Measurements from ENCODE around the gene IRS1.
A peak's percentile ranks its signal among the peaks of the same experiment; 100 is the strongest.

The IRS1 gene

DNA sequence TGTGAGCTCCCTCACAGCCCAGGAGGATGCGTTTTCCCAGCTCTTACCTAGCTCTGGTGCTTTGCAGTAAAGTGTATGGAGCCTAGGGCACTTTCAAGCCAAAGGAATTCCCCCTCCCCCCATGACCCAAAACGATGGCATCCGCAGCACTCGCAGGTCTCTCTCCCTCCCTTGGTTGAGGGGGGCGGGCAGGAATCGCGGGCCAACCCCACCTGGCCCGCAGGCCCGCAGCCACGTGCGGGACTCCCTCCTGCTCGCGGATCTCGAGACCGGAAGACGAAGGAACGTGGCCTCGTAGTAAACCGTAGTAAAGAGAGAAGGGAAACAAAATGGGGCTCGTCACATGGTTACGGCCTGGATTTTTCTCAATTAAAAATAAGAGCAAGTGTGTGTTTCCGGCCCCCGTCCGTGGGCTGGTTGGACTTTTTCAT, 8.5 kb downstream of the IRS1 start:
- peak; percentile 70 for DNase-seq

DNA sequence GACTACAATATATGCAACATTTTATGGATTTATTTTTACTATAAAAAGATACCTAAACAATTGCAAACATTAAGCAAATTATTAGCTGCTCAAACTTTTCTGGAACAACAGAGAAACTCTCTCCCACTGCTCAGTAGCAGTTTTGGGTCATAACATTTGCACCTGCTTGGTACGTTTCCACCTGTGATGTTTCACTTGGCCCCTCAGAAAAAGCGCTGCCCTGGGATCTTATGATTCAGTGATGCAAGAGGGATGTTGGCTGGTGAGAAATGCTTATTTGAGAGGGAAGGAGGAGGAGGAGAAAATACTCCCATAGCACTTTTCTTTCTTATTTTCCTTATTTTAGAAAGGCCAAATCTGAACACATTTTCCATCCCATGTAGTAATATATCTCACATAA, 9.2 kb downstream of the IRS1 start:
- DNase-seq, result no peak

DNA sequence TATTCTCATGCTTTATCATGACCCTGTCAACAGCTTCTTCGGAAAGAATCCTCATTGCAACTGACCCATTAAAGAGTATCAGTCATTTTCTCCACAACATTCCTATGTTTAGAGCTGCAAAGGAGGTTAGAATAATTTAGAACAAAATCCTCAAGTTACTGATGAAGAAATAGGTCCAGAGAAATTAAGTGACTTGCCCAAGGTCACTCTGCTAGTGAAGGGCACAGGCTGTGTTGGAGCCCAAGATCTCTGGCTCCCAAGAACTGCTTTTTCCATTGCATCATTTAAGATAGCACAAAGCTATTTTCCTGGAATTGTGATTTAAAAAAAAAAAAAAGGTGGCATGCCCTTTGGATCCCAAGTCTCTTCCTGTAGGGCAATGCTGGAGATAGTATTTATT, 9.6 kb downstream of the IRS1 start:
- peak; percentile 17 for DNase-seq

DNA sequence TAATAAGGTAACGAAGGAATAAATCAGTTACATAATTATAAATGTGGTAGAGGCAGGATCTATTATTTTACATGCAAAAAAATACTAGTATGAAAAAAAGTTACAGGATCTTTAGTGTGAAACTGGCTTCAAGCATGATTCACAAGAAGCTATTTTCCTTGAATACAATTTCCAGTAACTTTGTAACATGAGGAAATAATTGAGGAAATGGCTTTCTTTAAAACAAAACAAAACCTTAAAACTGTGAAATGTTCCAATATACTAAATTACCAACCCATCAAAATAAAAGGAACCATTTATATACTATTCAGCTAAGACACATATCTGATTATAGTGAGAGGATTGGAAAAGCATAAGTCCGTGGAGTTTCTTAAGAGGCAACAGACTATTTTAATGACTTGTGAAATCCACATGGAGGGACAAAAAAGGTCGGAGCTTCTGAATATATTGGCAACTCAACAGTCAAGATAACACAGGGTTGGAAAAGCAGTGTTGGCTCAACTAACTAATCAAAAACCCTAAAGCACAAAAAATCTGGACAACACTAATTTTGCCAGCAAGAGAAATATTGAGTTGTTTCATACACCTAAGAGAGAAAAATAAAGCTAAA, 10.6 kb downstream of the IRS1 start:
- DNase-seq, result peak; percentile 28

DNA sequence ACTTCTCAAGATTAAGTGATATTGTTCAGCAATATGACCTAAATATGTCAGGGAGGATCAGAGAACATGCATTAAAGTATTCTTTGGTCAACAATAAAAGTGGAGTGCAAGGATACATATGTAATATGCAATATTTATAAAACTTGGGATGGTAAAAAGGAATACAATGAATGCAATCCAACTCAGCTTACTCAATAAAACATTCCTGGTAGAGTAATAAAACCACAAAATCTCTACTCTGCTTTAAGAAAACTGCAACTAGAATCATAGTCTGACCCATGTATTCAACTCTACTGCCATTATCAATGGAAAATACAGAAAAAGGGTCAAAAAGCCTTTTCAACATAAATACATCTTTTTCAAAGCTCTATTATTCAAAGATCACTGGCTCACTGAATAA, 11.6 kb downstream of the IRS1 start:
- DNase-seq, result peak; percentile 28

DNA sequence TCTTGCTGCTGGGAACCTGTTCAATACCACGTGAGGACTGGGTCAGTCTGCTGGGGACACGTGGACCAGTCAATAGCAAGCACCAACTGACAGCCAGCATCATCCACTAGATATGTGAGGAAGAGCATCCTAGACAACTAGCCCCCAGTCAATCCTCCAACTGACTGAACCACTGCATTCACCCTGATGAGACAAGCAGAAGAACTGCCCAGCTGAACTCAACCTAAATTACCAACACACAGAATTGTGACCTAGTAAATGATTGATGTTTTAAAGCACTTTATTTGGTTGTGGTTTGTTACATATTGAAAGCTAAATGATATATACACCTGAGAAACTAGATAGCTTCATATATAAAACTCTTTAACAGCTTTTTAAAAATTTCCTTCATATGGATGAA, 15.7 kb downstream of the IRS1 start:
- no peak for DNase-seq

DNA sequence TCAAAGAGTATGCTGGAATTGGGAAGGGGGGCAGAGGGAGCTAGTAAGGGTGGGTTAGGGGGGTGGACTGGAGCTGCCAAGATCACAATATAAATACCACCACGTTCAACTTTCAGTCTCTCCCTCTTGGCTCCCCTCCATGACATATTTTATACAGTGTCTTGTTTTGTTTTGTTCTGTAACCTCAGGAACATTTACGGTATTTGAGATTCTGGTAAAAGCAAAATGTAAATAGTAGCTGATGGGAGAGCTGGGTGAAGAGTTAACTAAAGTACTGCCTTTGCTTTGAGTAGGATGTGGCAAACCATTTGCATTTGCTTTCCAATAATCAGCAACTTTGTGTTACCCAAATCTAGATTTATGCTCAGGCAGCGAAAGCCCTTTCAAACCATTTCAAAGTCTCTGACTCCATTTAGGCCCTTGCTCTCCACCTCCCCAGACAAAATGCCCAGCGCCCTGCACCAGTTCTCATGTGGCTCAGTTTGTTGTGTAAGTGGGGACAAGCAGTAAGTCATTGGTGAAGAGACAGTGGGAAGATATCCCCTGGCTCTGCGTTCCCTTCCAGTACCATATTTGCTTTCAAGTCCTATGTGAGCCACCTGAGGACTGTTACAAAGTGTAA, 17.4 kb downstream of the IRS1 start:
- peak; percentile 80 for DNase-seq

DNA sequence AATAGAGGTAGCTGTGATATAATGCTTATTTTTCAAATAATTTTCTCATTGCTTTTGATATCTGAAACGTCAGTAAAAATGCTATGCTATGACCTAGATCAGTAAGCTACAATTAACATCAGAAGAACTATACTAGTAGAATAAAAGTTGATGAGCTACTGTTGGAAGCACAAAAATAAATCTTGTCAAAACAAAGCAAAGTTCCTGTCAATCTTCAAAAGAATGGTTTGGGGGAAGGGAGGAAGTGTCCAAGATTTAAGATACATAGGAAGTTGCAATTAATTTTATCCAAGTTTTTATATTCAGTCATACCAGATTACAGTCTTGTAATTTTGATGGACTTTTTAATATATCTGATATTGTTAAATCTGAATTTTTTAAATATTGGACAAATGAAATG, 19.2 kb downstream of the IRS1 start:
- no peak for DNase-seq

DNA sequence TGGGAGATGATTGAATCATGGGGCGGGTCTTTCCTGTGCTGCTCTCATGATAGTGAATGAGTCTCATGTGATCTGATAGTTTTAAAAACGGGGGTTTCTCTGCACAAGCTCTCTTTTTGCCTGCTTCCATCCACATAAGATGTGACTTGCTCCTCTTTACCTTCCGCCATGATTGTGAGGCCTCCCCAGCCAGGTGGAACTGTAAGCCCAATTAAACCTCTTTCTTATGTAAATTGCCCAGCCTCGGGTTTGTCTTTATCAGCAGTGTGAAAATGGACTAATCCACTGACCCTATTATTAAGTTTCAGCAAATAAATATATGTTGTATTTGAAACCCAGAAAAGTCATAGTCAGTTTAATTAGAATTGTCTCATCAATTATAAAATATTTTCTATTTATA, 22.0 kb downstream of the IRS1 start:
- no peak for DNase-seq

DNA sequence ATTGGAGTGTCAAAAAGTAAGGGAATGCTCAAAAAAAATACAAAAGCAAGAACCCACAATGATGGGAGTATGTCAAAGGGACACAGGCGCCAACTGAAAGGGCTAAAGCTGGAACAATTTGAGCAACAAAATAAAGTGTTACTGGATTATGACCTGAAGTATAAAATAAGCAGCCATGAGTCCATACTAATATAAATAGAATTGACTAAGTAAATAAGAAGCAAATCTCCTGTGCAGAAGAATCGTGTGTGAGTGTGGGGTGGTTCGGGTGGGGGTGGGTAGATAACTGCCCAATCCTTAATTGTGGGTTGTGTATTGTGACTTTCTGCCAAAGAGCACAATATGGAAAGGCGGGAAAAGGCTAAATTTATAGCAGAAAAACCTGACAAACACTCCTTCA, 23.5 kb downstream of the IRS1 start:
- no peak for DNase-seq

DNA sequence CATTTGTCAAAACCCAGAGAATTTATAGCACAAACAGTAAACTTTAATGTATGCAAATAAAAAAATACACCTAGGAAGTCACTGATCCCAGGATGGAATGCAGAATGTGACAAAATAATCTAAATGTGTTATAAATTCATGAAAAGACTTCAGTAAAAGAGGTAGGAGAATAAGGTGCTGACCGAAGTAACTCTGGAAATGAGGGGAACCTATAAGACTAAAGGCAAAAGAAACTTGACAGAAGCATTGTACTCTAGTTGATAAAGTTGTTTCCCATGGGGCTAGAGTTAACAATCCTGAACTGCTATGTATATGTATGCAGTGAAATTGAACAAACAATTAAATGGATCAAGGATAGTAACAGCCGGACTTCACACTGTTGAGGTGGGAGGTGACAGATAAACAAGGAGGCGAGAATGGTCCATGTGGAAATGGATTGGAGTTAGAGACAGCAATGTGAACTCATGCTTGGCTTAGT, 24.5 kb downstream of the IRS1 start:
- DNase-seq, result no peak

DNA sequence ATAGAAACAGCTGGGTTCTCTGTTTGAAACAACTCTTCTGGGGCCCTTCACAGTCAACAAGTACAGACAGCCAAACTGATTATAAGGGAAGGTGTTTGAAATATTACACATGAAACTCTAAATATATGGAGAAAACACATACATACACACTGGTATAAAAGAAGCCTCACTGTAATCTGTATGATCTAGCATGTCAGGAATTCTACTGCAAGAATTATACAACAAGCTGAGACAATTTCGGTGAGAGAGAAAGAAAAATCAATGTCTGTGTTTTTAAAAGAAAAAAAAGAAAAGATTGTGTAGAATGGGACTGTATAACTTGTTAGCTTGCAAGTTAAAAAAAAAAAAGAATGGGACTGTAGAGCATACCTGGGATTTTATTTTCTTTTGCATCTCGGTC, 26.3 kb downstream of the IRS1 start:
- DNase-seq, result no peak

DNA sequence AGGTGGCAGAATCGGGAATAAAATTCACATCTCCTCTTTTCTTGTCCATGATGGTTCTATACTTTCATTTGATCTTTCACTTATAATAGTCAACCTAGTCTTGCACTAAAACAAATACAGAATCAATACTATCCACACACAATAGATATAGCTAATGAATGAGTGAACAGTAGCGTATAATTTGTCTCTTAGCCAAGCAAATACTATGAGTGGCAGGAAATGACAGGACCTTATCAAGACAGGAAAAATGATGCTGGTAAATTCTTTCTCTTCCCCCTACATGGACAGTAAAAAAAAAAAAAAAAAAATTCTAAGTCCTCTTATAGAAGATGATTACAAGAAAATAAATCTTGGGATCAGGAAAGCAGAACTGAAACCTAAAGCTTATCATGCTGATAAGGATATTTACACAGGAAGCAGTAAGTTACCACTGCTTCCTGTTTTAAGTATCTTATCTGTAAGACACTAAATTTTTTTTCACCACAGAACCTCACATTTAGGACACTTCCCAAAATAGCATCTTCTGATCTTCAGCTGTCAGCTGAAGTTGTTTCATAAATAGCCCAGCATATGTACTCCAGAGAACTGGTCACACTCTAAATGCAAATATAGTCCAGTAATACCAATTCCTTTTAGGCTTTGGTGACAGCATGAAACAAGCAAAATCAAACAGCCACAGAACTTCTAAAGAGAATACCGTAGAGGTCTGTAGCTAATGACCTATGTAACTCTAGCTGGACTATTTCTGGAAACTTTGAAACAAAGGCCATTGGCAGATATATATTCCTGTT, 27.0 kb downstream of the IRS1 start:
- DNase-seq, result no peak

DNA sequence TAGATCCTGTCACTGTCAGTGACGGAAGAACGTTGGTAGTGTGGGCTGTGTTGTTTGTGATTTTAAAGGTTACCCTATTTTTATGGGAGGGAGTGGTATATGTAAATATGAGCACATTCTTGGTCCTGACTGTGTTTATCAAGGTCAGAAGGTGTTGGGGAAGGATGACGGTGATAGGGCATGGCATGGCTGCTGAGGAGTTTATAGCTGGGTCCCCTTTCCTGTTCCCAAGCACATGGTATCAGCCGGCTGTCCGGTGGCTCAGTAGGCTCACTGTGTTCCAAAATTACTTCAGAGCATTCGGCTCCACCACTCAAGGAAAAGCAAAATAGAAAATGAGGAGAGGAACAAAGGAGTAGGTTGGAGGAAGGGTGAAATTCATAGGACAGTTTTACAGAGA, 28.6 kb downstream of the IRS1 start:
- no peak for DNase-seq

DNA sequence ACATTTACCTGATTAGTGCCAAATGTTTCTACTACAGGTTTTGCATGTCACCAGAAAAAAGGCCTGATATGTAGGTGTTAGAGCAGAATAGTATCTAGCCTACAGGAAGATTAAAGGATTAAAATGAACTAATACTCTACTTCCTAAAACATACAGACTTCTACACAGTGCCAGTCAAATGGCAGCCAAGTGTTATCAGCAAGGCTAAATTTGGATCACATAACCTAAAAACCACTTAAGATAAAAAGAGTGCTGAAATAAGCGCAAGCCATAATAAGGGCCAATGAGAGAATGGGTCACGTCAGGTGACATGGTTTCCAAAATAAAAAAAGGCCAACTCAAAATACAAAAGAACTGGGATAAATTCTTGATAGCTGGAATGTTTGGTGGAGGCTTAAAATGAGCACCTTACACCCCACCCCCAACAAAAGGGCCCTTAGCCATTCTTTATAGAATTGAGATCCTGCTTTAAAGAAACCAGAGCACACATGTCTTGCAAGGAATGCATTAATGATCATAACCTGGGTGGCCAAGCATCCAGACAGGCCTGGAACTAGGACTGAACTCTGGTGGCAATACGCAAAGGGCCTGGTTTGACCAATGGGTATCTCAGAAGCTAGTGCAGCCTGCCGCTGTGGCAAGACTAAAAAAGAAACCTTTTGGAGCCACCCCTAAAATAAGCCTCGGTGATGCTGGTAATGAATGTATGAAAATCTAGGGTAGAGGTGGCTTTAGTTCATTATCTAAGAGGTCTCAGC, 32.4 kb downstream of the IRS1 start:
- DNase-seq, result no peak

DNA sequence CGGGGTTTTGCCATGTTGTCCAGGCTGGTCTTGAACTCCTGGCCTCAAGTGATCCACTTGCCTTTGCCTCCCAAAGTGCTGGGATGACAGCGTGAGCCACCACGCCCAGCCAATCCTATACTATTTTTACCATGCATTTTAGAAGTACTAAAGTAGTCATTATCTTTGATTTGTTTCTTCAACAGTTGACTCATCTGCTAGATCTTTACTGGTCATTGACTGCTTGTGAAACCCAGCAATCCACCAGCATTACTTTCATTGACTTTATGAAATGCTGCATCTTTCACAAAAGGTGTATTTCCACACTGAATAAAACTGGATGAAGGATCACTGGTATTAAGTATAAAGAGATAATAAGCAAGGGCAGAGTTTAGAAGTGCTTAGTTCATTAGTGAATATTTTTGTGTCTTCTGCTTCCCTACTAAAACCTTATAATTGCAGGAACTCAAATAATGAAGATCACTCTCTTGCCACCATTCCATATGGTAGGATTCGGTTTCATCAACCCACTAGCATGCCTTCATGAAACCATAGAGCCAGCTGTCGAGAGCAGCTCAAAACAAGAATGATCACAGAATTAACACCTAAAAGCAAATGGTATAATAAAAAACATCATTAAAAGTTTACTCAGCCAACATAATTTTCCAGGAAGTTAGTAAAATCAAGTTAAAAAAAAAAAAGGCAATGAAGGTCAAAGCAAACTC, 33.1 kb downstream of the IRS1 start:
- no peak for DNase-seq

DNA sequence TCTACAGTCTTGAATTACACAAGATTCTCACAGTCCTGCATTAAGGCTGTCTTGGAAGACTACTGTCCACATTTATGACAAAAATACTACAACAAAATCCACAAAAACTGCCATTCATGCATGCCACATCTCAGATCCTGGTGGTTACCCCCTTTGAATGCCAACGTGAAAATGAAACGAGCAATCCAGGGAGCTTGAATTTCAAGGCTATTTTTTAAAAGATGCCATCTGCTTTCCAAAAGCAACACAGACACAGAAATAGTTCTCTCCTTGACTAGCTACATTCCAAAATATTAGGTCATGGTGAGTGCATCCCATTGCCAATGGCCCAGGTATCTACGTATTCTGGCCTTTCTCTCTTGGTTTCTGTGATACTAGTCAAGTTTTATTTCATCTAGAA, 36.3 kb downstream of the IRS1 start:
- DNase-seq, result no peak

DNA sequence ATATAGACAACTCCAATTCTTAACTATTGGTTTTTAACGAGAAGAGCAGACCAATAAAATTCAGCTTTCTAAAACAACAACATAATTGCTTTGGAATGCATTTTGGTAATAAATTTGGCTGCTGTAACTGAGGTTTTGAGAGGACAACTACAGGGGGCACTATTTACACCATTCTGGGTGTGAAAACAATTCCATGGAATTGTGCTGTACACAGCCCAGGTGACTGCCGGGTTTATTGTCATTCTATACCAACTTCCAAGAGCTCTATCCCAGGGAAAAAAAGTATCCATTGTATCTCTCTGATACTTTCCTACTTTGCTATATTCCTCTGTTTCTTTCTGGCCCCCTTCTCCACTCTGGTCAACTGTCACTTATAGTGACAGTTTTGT, 38.4 kb downstream of the IRS1 start:
- DNase-seq, result no peak

DNA sequence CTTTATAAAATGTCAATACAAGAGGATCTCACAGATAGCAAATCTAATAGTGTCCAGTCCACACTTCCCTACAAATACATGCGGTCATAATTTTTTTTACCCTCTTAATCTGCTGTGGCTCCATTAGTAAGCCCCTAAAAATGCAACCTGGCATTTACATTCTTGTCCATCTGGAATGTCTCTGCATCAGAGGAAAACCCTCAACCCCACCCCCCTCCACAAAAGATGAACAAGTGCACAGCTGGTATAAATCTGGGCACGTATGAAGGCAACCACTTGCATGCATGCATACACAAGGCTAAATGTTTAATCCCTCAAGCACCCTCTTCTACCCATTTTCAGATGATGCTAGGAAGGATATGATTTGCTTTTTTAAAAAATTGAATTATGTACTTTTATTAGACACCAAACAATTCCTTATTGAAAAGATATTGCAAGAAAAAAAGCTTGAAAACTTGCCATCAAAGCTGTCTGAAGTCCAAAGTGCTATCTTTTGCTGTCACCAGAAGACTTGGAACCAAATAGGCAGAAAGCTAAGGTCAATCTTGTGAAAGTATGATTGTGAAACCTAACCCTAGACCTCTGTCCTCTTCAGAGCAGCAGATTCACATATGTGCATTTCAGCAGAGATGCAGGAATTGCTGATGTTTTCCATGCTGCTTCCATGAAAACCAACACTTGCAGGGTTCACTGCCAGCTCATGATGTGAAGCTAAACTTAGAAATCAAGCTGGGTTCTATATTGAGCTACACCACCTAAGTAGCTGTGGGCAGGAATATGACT, 39.0 kb downstream of the IRS1 start:
- DNase-seq, result peak; percentile 85

DNA sequence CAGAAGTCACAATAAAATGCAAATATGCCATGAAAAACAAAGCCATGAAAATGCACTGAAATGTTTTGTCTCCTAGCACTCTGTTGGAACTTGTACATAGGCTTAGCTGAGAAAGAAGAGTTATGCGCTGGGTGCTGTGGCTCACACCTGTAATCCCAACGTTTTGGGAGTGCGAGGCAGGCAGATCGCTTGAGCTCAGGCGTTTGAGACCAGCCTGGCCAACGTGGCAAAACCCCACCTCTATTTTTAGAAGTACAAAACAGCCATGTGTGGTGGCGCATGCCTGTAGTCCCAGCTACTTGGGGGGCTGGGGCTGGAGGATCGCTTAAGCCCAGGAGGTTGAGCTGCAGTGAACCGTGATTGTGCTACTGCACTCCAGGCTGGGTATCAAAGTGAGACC, 39.9 kb downstream of the IRS1 start:
- DNase-seq, result no peak

DNA sequence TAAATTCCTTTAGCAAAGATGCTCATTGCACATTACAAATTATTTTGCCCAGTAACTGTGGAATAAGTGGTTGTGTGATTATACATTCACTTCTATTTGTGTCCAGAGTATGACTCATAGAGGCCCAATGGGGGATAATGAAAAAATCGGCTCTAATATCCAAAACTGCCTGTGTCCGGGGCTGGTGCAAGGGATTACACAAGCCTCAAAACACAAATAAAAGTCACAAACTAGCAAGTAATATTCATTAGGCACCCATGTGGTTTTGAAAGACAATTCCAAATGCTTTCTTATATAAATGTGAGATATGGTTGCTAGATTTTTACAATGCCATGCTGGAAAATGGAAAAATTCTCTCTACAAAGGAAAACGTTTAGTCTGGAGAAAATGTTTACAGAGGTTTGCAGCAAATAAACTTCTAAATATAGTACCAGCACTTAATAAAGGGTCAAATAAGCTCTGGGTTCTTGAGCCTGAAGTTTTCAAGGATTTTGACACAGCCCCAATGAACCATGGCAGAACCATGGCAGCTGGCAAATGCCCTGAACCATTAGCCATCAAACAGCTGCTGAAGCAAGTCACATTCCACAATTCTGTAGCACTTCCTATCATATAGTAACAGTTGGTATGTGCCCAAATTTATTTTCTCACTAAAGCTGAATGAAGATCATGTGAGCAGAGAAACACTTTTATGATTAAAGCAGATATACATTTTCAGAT, 40.5 kb downstream of the IRS1 start:
- DNase-seq, result peak; percentile 58

Data from fibroblast of skin of abdomen (primary cell).